MM.1S (cell line): ENCODE data around the gene ACACB.

Experiments
- EZH2 ChIP-seq: fragments of 300-600 bp; sonication (generic); optimal IDR thresholded peaks from 2 replicates; pipeline ENCODE3; 2017; ENCODE audit warnings: low read depth, mild to moderate bottlenecking, antibody characterized with exemption, low read length, mixed read lengths
- TF ChIP-seq, protein P1 (sequence below): fragments of 300-600 bp; sonication (generic); IDR thresholded peaks from 2 replicates; pipeline ENCODE4 v1.5.1; 2016; ENCODE audit warnings: antibody characterized with exemption, low read length, mixed read lengths

DNA sequence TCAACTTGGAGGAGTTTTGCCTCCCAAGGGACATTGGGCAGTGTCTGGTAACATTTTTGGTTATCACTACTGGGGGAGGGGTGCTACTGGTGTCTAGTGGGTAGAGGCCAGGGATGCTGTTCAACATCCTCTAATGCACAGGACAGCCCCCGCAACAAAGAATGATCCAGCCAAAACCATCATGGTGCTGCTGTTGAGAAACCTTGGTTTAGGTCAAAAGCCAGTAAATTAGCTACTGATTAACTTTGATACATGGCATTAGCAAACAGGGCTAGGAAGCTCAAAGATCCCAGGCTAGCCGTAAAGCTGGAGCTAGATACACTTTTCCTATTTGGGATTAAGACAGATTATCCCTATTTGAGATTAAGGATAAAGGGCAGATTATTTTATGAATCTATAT is 32.0 kb upstream of the ACACB start:
- TF ChIP-seq EZH2: no peak
- TF ChIP-seq, protein P1, sequence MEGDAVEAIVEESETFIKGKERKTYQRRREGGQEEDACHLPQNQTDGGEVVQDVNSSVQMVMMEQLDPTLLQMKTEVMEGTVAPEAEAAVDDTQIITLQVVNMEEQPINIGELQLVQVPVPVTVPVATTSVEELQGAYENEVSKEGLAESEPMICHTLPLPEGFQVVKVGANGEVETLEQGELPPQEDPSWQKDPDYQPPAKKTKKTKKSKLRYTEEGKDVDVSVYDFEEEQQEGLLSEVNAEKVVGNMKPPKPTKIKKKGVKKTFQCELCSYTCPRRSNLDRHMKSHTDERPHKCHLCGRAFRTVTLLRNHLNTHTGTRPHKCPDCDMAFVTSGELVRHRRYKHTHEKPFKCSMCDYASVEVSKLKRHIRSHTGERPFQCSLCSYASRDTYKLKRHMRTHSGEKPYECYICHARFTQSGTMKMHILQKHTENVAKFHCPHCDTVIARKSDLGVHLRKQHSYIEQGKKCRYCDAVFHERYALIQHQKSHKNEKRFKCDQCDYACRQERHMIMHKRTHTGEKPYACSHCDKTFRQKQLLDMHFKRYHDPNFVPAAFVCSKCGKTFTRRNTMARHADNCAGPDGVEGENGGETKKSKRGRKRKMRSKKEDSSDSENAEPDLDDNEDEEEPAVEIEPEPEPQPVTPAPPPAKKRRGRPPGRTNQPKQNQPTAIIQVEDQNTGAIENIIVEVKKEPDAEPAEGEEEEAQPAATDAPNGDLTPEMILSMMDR: no peak
